SK-N-MC (cell line): ENCODE data around the gene SORBS1.

Experiments
- DNase-seq: peaks from one replicate; pipeline ENCODE4 v3.0.0-alpha.2; 2011; ENCODE audit warnings: low read depth, low spot score
- H3K27ac ChIP-seq: fragments of 200-600 bp; sonication (generic); 2 replicates; pipeline ENCODE4 v1.5.1; 2016; ENCODE audit warnings: mixed run types
- H3K36me3 ChIP-seq: fragments of 200-600 bp; sonication (generic); 2 replicates; pipeline ENCODE4 v1.6.1; 2017; ENCODE audit warnings: antibody characterized with exemption, low read length, mixed read lengths; ENCODE audit not compliant: insufficient read depth
- H3K4me3 ChIP-seq: fragments of 200-600 bp; sonication (generic); 2 replicates; pipeline ENCODE4 v1.5.1; 2016
- H3K9ac ChIP-seq: fragments of 200-600 bp; sonication (generic); 2 replicates; pipeline ENCODE4 v1.8.0; 2017; ENCODE audit warnings: mixed run types, mixed read lengths; ENCODE audit not compliant: insufficient read length
- H3K9me3 ChIP-seq: fragments of 200-600 bp; sonication (generic); 2 replicates; pipeline ENCODE4 v1.6.1; 2017; ENCODE audit warnings: low read depth, mild to moderate bottlenecking, antibody characterized with exemption, low read length, moderate library complexity, mixed read lengths
- EZH2 ChIP-seq: fragments of 200-600 bp; sonication (generic); IDR thresholded peaks from one replicate; pipeline ENCODE4 v1.6.1; 2017; ENCODE audit warnings: antibody characterized with exemption
- FOXP2 ChIP-seq: optimal IDR thresholded peaks from 2 replicates; pipeline ENCODE3; 2011; ENCODE audit warnings: mild to moderate bottlenecking, moderate library complexity; ENCODE audit not compliant: insufficient read depth; ENCODE audit errors: extremely low read length, control extremely low read depth
- POLR2AphosphoS5 ChIP-seq: IDR thresholded peaks from 2 replicates; pipeline ENCODE4 v1.6.1; 2012; ENCODE audit warnings: mild to moderate bottlenecking, low read depth, low read length, borderline replicate concordance

Gene SORBS1

GRCh38 chr10:95329296-95329695 lies 231.9 kb downstream of the SORBS1 start:
- H3K27ac ChIP-seq: no peak overlapping the region
- H3K36me3 ChIP-seq: no peaks in the 10 kb centered on the region
- TF ChIP-seq POLR2AphosphoS5 (no peak), EZH2 (no peak), FOXP2 (no peak)
- no peaks in the 10 kb centered on the region for H3K9me3 ChIP-seq
- no peak for DNase-seq
- no peak overlapping the region for H3K9ac ChIP-seq
- H3K4me3 ChIP-seq: no peak overlapping the region

DNA sequence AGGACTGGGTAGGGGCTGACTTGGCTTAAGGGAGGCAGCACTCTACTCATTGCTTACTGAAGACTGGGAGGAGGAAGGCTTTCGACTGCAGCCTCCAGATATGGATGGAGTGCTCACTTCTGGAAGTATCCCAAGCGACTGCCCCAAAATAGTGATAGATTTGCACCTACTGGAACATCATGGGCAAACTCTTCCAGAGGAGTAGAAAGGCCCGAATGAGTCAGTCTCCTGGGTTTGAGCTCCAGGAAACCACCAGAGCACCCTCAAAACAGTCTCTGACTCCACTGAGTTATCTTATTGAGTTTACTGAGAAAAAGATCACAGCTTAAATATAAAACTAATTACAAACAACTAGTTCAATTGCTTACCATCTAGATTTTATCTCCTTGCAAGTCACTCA lies 233.2 kb downstream of the SORBS1 start:
- Histone ChIP-seq H3K27ac (no peak overlapping the region), H3K9ac (no peak overlapping the region), H3K4me3 (no peak overlapping the region), H3K36me3 (no peaks in the 10 kb centered on the region), H3K9me3 (no peaks in the 10 kb centered on the region)
- TF ChIP-seq POLR2AphosphoS5 (no peak), FOXP2 (no peak), EZH2 (no peak)
- no peak for DNase-seq

GRCh38 chr10:95327367-95327766 lies 233.8 kb downstream of the SORBS1 start:
- no peaks in the 10 kb centered on the region for H3K36me3 ChIP-seq
- no peak overlapping the region for H3K27ac ChIP-seq
- no peak overlapping the region for H3K9ac ChIP-seq
- no peak for DNase-seq
- no peak overlapping the region for H3K4me3 ChIP-seq
- no peaks in the 10 kb centered on the region for H3K9me3 ChIP-seq
- TF ChIP-seq POLR2AphosphoS5 (no peak), EZH2 (no peak), FOXP2 (no peak)

- Histone ChIP-seq H3K36me3 (no peaks in the 10 kb centered on the region), H3K9me3 (no peaks in the 10 kb centered on the region), H3K27ac (no peak overlapping the region), H3K9ac (no peak overlapping the region), H3K4me3 (no peak overlapping the region)
- no peak for TF ChIP-seq FOXP2
- no peak for TF ChIP-seq EZH2
- no peak for TF ChIP-seq POLR2AphosphoS5
- no peak for DNase-seq
These were observed 234.8 kb downstream of the SORBS1 start for GRCh38 chr10:95326396-95326795.

GRCh38 chr10:95325863-95326262 lies 235.3 kb downstream of the SORBS1 start:
- H3K36me3 ChIP-seq: no peaks in the 10 kb centered on the region
- no peaks in the 10 kb centered on the region for H3K9me3 ChIP-seq
- H3K9ac ChIP-seq: no peak overlapping the region
- TF ChIP-seq POLR2AphosphoS5 (no peak), FOXP2 (no peak), EZH2 (no peak)
- no peak for DNase-seq
- H3K4me3 ChIP-seq: no peak overlapping the region
- H3K27ac ChIP-seq: no peak overlapping the region

DNA sequence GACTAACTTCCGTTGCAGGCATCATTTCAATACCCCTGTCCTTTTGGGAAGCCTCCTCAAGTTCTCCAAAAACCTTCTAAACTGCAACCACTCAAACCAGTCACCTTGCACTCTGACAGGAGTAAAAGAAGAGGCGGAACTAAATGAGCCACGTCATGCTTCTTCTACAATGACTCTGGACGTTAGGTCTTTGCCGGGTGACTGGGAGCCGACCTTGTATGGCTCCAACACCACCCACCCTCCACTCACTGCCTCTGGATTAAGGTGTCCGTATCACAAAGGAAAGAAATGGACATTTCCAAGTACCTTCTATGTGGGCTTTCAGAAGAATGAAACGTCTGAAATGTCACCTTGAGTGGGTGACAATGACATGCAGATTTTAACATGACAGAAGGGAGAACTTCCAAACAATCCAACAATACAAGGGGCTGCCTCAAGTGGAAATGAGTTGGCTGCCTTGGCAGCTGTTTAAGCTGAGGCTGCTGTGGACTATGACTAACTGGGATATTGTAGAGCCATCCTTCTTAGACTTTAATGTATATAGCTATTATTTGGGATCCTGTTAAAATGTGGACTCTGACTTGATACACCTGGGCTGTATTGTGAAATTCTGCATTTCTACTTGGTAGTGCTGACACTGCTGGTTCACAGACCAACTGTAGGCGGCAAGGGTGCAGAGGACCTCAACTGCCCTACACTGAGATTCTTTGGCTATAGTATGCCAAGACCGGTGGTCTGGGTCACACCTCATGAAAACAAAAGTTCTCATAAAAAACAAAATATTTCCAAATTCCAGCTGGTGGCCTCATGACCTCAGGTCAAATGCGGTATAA lies 236.5 kb downstream of the SORBS1 start:
- no peak overlapping the region for H3K4me3 ChIP-seq
- TF ChIP-seq POLR2AphosphoS5 (no peak), FOXP2 (no peak), EZH2 (no peak)
- no peak overlapping the region for H3K9ac ChIP-seq
- H3K36me3 ChIP-seq: no peaks in the 10 kb centered on the region
- no peaks in the 10 kb centered on the region for H3K9me3 ChIP-seq
- DNase-seq: no peak
- no peak overlapping the region for H3K27ac ChIP-seq

DNA sequence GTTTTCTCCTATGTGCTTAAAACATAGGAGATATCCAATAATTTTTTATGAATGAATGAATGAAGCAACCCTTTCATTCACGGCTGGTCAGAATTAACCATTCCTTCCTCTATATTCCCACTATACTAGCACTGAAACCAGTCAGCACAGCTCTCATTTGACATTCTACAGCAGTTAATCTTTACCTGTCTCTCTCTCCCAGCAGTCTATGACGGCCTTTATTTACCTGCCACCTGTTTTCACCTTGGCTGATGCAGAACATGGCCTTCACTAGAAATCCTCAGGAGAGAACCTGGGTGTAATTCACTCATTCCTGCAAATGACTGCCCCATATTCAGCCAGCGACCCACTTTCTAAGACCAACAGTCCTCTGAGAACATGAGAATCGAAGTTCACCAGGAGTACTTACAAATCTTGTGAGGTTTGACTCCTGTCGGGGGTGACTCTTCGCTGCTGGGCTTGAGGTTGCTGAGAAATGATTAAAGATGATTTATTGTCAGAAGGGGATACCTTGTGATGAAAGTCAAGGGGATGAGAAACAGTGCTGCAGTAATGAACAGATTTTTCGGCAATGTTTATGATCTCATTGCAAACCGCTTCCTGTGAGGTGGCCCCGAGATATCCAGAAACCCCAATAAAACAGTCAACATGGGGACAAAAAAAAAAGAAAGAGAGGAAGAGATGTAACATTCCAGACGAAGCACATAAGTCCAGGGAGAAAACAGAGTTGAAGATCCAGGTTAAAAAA lies 239.4 kb downstream of the SORBS1 start:
- Histone ChIP-seq H3K9me3 (no peaks in the 10 kb centered on the region), H3K27ac (no peak overlapping the region)
- TF ChIP-seq FOXP2 (no peak), POLR2AphosphoS5 (no peak), EZH2 (no peak)

DNA sequence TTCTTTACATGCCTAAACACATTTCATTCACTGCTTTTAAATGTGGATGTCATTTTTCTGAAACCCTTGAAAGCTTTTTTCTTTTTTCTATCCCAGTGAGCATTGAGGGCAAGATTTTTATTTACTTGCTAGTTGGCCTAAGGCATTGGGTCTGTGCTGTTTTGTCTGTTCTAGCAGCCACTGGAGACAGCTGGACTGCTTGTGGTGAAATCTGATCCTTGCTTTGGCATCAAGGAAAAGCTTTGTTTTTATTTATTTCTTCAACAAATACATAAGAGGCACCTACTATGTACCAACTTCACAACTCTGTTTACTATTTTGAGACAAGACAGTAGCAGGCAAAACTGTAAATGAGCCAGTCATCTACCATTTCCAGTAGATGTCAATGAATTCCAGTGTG lies 241.9 kb downstream of the SORBS1 start:
- H3K27ac ChIP-seq: no peak overlapping the region
- no peak overlapping the region for H3K9ac ChIP-seq
- no peaks in the 10 kb centered on the region for H3K9me3 ChIP-seq
- no peak for TF ChIP-seq FOXP2
- no peak for DNase-seq
- no peak overlapping the region for H3K4me3 ChIP-seq
- H3K36me3 ChIP-seq: no peaks in the 10 kb centered on the region

More for the DNA sequence above, 239.4 kb downstream of the SORBS1 start:
- no peak overlapping the region for H3K4me3 ChIP-seq
- H3K9ac ChIP-seq: no peak overlapping the region
- no peak for DNase-seq
- no peaks in the 10 kb centered on the region for H3K36me3 ChIP-seq
